H1 (cell line): ENCODE measurements around the gene PITPNM1. TPM values are rescaled to one million over a fixed set of nuclear protein-coding genes. Genes with fewer than 3 reads are reported as not detected.
A peak's percentile ranks its signal among the peaks of the same experiment; 100 is the strongest.

ENCODE experiments used
- CTCF ChIA-PET: fragments of 300-600 bp; sonication (Branson Sonifier 250); formaldehyde crosslinking; loops from one replicate; lab custom pipeline; 2021; ENCODE audit not compliant: partially characterized antibody; lab: Charles Lee
- POLR2A ChIA-PET: fragments of 300-600 bp; sonication (Branson Sonifier 250); formaldehyde crosslinking; loops from one replicate; lab custom pipeline; 2021; ENCODE audit warnings: inconsistent platforms; ENCODE audit not compliant: partially characterized antibody; lab: Charles Lee
- DNase-seq, 2 experiments: peaks; one replicate each; pipeline versions ENCODE4 v3.0.0 to v3.0.0-alpha.2; 2010 to 2022; ENCODE audit warnings: low spot score in 2 of 2, low read depth in 1 of 2, mixed read lengths in 1 of 2
- FAIRE-seq: peaks from 2 replicates; lab custom pipeline; 2011; peaks lifted over from hg19 to GRCh38; lab: Jason Lieb, UNC
- H2AFZ ChIP-seq: 2 replicates; pipeline ENCODE4 v1.8.1; 2012; ENCODE audit warnings: low read length, inconsistent platforms
- H2AK5ac ChIP-seq: 2 replicates; pipeline ENCODE4 v1.6.1; 2013; ENCODE audit warnings: low read depth, low read length
- H2BK120ac ChIP-seq: replicated peaks from 2 replicates; pipeline ENCODE3; 2013; ENCODE audit warnings: low read depth, low read length, inconsistent platforms
- H2BK12ac ChIP-seq: 2 replicates; pipeline ENCODE4 v1.6.1; 2013; ENCODE audit warnings: low read depth, low read length
- H2BK15ac ChIP-seq: 2 replicates; pipeline ENCODE4 v1.6.1; 2013; ENCODE audit warnings: low read length
- H2BK20ac ChIP-seq: 2 replicates; pipeline ENCODE4 v1.6.1; 2013; ENCODE audit warnings: low read length
- H2BK5ac ChIP-seq: 2 replicates; pipeline ENCODE4 v1.6.1; 2013; ENCODE audit warnings: low read depth, low read length
- H3K14ac ChIP-seq: 2 replicates; pipeline ENCODE4 v1.6.1; 2013; ENCODE audit warnings: inconsistent platforms; ENCODE audit not compliant: insufficient read length
- H3K18ac ChIP-seq: 2 replicates; pipeline ENCODE4 v1.6.1; 2013; ENCODE audit warnings: low read length; ENCODE audit errors: extremely low read depth
- H3K23ac ChIP-seq: 2 replicates; pipeline ENCODE4 v1.6.1; 2013; ENCODE audit warnings: inconsistent platforms; ENCODE audit not compliant: insufficient read length
- H3K23me2 ChIP-seq: 2 replicates; pipeline ENCODE4 v1.6.1; 2013; ENCODE audit warnings: low read depth, low read length
- H3K27ac ChIP-seq: 2 replicates; pipeline ENCODE4 v1.6.1; 2011; ENCODE audit warnings: low read depth, low read length, inconsistent platforms
- H3K27me3 ChIP-seq, 4 experiments: replicated peaks in 1 of 4; 1 replicate in 1 of 4; 2 replicates in 3 of 4; pipeline versions ENCODE4 v1.6.1 to v1.8.1; 2011 to 2013; ENCODE audit warnings: low read length in 3 of 4, mild to moderate bottlenecking in 3 of 4, inconsistent platforms in 2 of 4, mixed read lengths in 2 of 4, moderate library complexity in 1 of 4; ENCODE audit not compliant: control insufficient read depth in 3 of 4, insufficient read depth in 3 of 4; ENCODE audit errors: extremely low read depth in 1 of 4
- H3K36me3 ChIP-seq, 4 experiments: 2 replicates each; pipeline versions ENCODE4 v1.6.1 to v1.8.1; 2011 to 2013; ENCODE audit warnings: mild to moderate bottlenecking in 4 of 4, low read length in 3 of 4, moderate library complexity in 2 of 4, control low read depth in 1 of 4, inconsistent platforms in 1 of 4; ENCODE audit not compliant: insufficient read depth in 4 of 4, control insufficient read depth in 2 of 4
- H3K4ac ChIP-seq: replicated peaks from 2 replicates; pipeline ENCODE3; 2013; ENCODE audit warnings: low read length, low read depth, mixed read lengths, inconsistent platforms; ENCODE audit not compliant: insufficient read length
- H3K4me1 ChIP-seq, 4 experiments: replicated peaks in 1 of 4; 1 replicate in 1 of 4; 2 replicates in 3 of 4; pipeline versions ENCODE4 v1.6.1 to v1.8.1; 2011 to 2013; ENCODE audit warnings: low read length in 3 of 4, inconsistent platforms in 2 of 4, mixed read lengths in 1 of 4; ENCODE audit not compliant: insufficient read depth in 4 of 4, control insufficient read depth in 3 of 4
- H3K4me2 ChIP-seq, 2 experiments: 2 replicates each; pipeline versions ENCODE4 v1.6.1 to v1.8.1; 2011 to 2013; ENCODE audit warnings: low read depth in 2 of 2, low read length in 2 of 2, control low read depth in 1 of 2, inconsistent platforms in 1 of 2, mild to moderate bottlenecking in 1 of 2; ENCODE audit not compliant: insufficient read depth in 1 of 2
- H3K4me3 ChIP-seq, 4 experiments: fragments of 200-600, 300-600 bp in 1 of 4; sonication (generic), shearing (Covaris generic), sonication (Bioruptor Twin) in 1 of 4; 2 replicates each; pipeline versions ENCODE4 v1.5.1 to v1.8.1; 2011 to 2016; ENCODE audit warnings: low read length in 4 of 4, low read depth in 3 of 4, control low read depth in 2 of 4, inconsistent platforms in 2 of 4, mild to moderate bottlenecking in 2 of 4, mixed read lengths in 1 of 4, moderate library complexity in 1 of 4; ENCODE audit not compliant: insufficient read depth in 2 of 4; ENCODE audit errors: extremely low read depth in 1 of 4
- H3K56ac ChIP-seq: replicated peaks from 2 replicates; pipeline ENCODE3; 2013; ENCODE audit warnings: low read depth, mild to moderate bottlenecking, mixed read lengths, low read length, inconsistent platforms; ENCODE audit not compliant: insufficient read length
- H3K79me1 ChIP-seq: 2 replicates; pipeline ENCODE4 v1.6.1; 2013; ENCODE audit warnings: low read depth, low read length, control low read depth
- H3K79me2 ChIP-seq, 2 experiments: 2 replicates each; pipeline versions ENCODE4 v1.6.1 to v1.8.1; 2012 to 2013; ENCODE audit warnings: low read length in 2 of 2, mild to moderate bottlenecking in 2 of 2, inconsistent platforms in 1 of 2; ENCODE audit not compliant: insufficient read depth in 2 of 2, control insufficient read depth in 1 of 2
- H3K9ac ChIP-seq, 4 experiments: replicated peaks in 1 of 4; 1 replicate in 1 of 4; 2 replicates in 3 of 4; pipeline versions ENCODE4 v1.6.1 to v1.8.1; 2011 to 2013; ENCODE audit warnings: low read depth in 3 of 4, low read length in 3 of 4, control low read depth in 2 of 4, mild to moderate bottlenecking in 2 of 4, moderate library complexity in 2 of 4, inconsistent platforms in 1 of 4; ENCODE audit errors: extremely low read depth in 1 of 4
- H3K9me3 ChIP-seq, 2 experiments: 2 replicates each; pipeline versions ENCODE4 v1.6.1 to v1.8.1; 2012 to 2013; ENCODE audit warnings: mild to moderate bottlenecking in 2 of 2, moderate library complexity in 2 of 2, control low read depth in 1 of 2, inconsistent platforms in 1 of 2, low read depth in 1 of 2, low read length in 1 of 2, mixed read lengths in 1 of 2; ENCODE audit not compliant: insufficient read depth in 2 of 2
- H4K20me1 ChIP-seq, 2 experiments: replicated peaks in 1 of 2; 2 replicates each; pipeline versions ENCODE3 to v1.8.1; 2011 to 2013; ENCODE audit warnings: inconsistent platforms in 2 of 2, low read length in 2 of 2, mild to moderate bottlenecking in 1 of 2; ENCODE audit not compliant: insufficient read depth in 2 of 2, control insufficient read depth in 1 of 2
- H4K5ac ChIP-seq: 2 replicates; pipeline ENCODE4 v1.6.1; 2013; ENCODE audit warnings: low read length, low read depth, mixed read lengths, inconsistent platforms; ENCODE audit not compliant: insufficient read length
- H4K8ac ChIP-seq: 2 replicates; pipeline ENCODE4 v1.8.0; 2013; ENCODE audit warnings: mild to moderate bottlenecking, moderate library complexity, low read length, inconsistent platforms; ENCODE audit not compliant: insufficient read depth; ENCODE audit errors: extremely low read depth
- H4K91ac ChIP-seq: replicated peaks from 2 replicates; pipeline ENCODE3; 2013; ENCODE audit warnings: low read length, mixed read lengths, inconsistent platforms; ENCODE audit not compliant: insufficient read length
- CBX5 ChIP-seq: fragments of 300-800, 300-1000 bp; sonication (generic); IDR thresholded peaks from 2 replicates; pipeline ENCODE4 v1.7.1; 2016; ENCODE audit warnings: antibody characterized with exemption, low read length, low read depth
- HDAC2 ChIP-seq, 2 experiments: fragments of 300-600 bp in 1 of 2; sonication (generic) in 1 of 2; IDR thresholded peaks; 2 replicates each; pipeline ENCODE4 v1.6.1; 2011 to 2012; ENCODE audit warnings: low read depth in 2 of 2, low read length in 2 of 2, mild to moderate bottlenecking in 2 of 2, moderate library complexity in 2 of 2, borderline replicate concordance in 1 of 2, inconsistent platforms in 1 of 2
- NRF1 ChIP-seq: IDR thresholded peaks from 2 replicates; pipeline ENCODE4 v1.6.1; 2011; ENCODE audit warnings: mild to moderate bottlenecking, low read depth, low read length, improper control_type of control experiment
- RNF2 ChIP-seq: fragments of 200-900, 300-1000 bp; sonication (generic); IDR thresholded peaks from 2 replicates; pipeline ENCODE4 v1.7.1; 2016; ENCODE audit warnings: borderline replicate concordance, low read depth, mild to moderate bottlenecking, antibody characterized with exemption, low read length; ENCODE audit not compliant: poor library complexity, severe bottlenecking; ENCODE audit errors: missing control alignments
- TBP ChIP-seq: IDR thresholded peaks from 2 replicates; pipeline ENCODE4 v1.6.1; 2011; ENCODE audit warnings: low read depth, low read length, improper control_type of control experiment
- WGBS, 2 experiments: shearing (Covaris generic) in 1 of 2; methylation state at CpG; one replicate each; pipeline versions ENCODE4 v1.1.6 to v1.1.7; 2013 to 2015; ENCODE audit warnings: low lambda C conversion rate in 2 of 2, mixed read lengths in 2 of 2, inconsistent platforms in 1 of 2, low coverage in 1 of 2, missing lambda C conversion rate in 1 of 2; ENCODE audit not compliant: insufficient replicate concordance in 2 of 2, insufficient coverage in 1 of 2, insufficient read length in 1 of 2; ENCODE audit errors: extremely low coverage in 1 of 2, missing lambda C conversion rate in 1 of 2; 5-methylcytosine and 5-hydroxymethylcytosine counted together
- long read RNA-seq, 2 experiments: library from RNA in 1 of 2; library from capped mRNA in 1 of 2; stranded (forward); transcript quantifications; one replicate each; pipeline ENCODE4 v2.0.0, GENCODE V29; 2021; ENCODE audit warnings: inconsistent platforms in 1 of 2
- polyA minus RNA-seq, 3 experiments: library from RNA; depleted of rRNA, polyadenylated mRNA; stranded (reverse); fragments of >200 nt; gene quantifications; 1 replicate in 2 of 3; 2 replicates in 1 of 3; pipeline ENCODE4 v1.2.3, GENCODE V29; 2011
- polyA plus RNA-seq, 7 experiments: library from polyadenylated mRNA; depleted of rRNA in 3 of 7; stranded (reverse) in 5 of 7; unstranded in 2 of 7; fragments of >200 nt in 5 of 7; fragments of 200-250 nt in 2 of 7; gene quantifications; 1 replicate in 5 of 7; 2 replicates in 1 of 7; 4 replicates in 1 of 7; pipeline versions ENCODE4 v1.2.1 to v1.2.3, GENCODE V29; 2011 to 2013; ENCODE audit warnings: missing spikeins in 2 of 7, mixed read lengths in 2 of 7
- total RNA-seq: library from RNA; stranded (reverse); fragmentation: NEBNext Ultra II Directional; extraction: Animal tissue kit (Norgen Biotek cat#: 25700); gene quantifications from 2 replicates; pipeline ENCODE4 v1.2.1, GENCODE V29; 2021
- TF ChIP-seq, protein P1 (sequence below): IDR thresholded peaks from 2 replicates; pipeline ENCODE4 v1.6.1; 2011; ENCODE audit warnings: low read length, improper control_type of control experiment

PITPNM1 gene
- 52.7 and 55.0 TPM in 2 replicates for total RNA-seq
- polyA plus RNA-seq (2011; rRNA removed) = 27.2 and 45.1 TPM in 2 replicates
- polyA plus RNA-seq (2011; cell fraction: cytosol; rRNA removed) = 26.4 TPM
- 74.8 TPM for polyA plus RNA-seq (2011; cell fraction: nucleus; rRNA removed)
- 24.2 to 30.4 TPM (median 27.3 TPM) in 4 replicates for polyA plus RNA-seq (2012, experiment 1 of 2)
- polyA plus RNA-seq (2012, experiment 2 of 2) = 25.8 TPM
- 28.4 TPM for polyA plus RNA-seq (2013, experiment 1 of 2)
- 28.5 TPM for polyA plus RNA-seq (2013, experiment 2 of 2)
- polyA minus RNA-seq (2011; rRNA and poly(A)+ RNA removed) = 14.8 and 18.7 TPM in 2 replicates
- 32.3 TPM for polyA minus RNA-seq (2011; cell fraction: cytosol; rRNA and poly(A)+ RNA removed)
- polyA minus RNA-seq (2011; cell fraction: nucleus; rRNA and poly(A)+ RNA removed) = 30.9 TPM
- long read RNA-seq, experiment 1, partial matches to known transcripts = 35 of 43 reads
- long read RNA-seq, experiment 1, other reads (novel, unspliced or antisense) = 8 of 43 reads
- long read RNA-seq, experiment 2, partial matches to known transcripts = 1 of 1 reads
- long read RNA-seq, experiment 2, other reads (novel, unspliced or antisense) = 0 of 1 reads

- Histone ChIP-seq H2AFZ (peak within 1 kb of the TSS; percentile 26; the same call in 1 of the 2 replicates), H3K9me3 (no peaks in the 10 kb centered on the region), H3K27me3 (peaks cover 0 to 8% (median 4%) of the 10 kb centered on the region in 4 experiments; a peak in 3 of 7 replicates), H3K27ac (no peak within 1 kb of the TSS), H3K18ac (peak within 1 kb of the TSS; percentile 78), H3K4me2 (peak within 1 kb of the TSS; percentile 70 to 98), H2BK120ac (no peak within 1 kb of the TSS), H3K9ac (peak within 1 kb of the TSS in 3 of 4 experiments; percentile 29 to 61 (median 38); a peak in 5 of 7 replicates), H4K20me1 (peaks cover 6 to 16% of the 10 kb centered on the region in 2 experiments), H3K14ac (no peak within 1 kb of the TSS), H3K36me3 (peaks cover 0 to 8% (median under 1%) of the 10 kb centered on the region in 4 experiments; a peak in 5 of 8 replicates), H4K91ac (peak within 1 kb of the TSS; percentile 46), H2AK5ac (no peak within 1 kb of the TSS; the same call in 1 of the 2 replicates), H3K23ac (no peak within 1 kb of the TSS), H4K8ac (no peak within 1 kb of the TSS), H2BK20ac (no peak within 1 kb of the TSS), H2BK12ac (no peak within 1 kb of the TSS), H2BK5ac (no peak within 1 kb of the TSS; the same call in 1 of the 2 replicates), H3K4me1 (peaks cover 0 to 30% (median 10%) of the 10 kb centered on the region in 4 experiments; a peak in 6 of 7 replicates), H3K79me2 (0 out of 4 replicates have a peak, but pooled peaks cover 0 to 8% of the 10 kb centered on the region in 2 experiments), H4K5ac (no peak within 1 kb of the TSS), H3K79me1 (no peaks in the 10 kb centered on the region), H3K23me2 (peaks cover 23% of the 10 kb centered on the region), H2BK15ac (no peak within 1 kb of the TSS; the same call in 1 of the 2 replicates), H3K4me3 (peak within 1 kb of the TSS; percentile 69 to 94 (median 75)), H3K4ac (no peak within 1 kb of the TSS), H3K56ac (no peak within 1 kb of the TSS)
- 4% methylated on average over 18 of the region's 58 CpGs; no CpG with 5 or more reads in 1 of the 2 experiments for WGBS, 2 experiments
- ChIA-PET POLR2A (interaction anchor here (0.6 to 1.5 kb wide), 6 partner anchors 14 to 134 kb away, joined by 3 to 4 read pairs (median 3); partner anchors contain the start of gene TMEM134), CTCF (interaction anchor here (0.8 to 2.0 kb wide), 7 partner anchors 10 to 118 kb away, joined by 3 to 8 read pairs (median 3); partner anchors contain the start of gene CABP4)
- peak in 1 of 2 experiments; percentile 88 for DNase-seq
- FAIRE-seq = no peak
- no peak for TF ChIP-seq NRF1
- TF ChIP-seq, protein P1, sequence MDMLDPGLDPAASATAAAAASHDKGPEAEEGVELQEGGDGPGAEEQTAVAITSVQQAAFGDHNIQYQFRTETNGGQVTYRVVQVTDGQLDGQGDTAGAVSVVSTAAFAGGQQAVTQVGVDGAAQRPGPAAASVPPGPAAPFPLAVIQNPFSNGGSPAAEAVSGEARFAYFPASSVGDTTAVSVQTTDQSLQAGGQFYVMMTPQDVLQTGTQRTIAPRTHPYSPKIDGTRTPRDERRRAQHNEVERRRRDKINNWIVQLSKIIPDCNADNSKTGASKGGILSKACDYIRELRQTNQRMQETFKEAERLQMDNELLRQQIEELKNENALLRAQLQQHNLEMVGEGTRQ = no peak
- no peak for TF ChIP-seq HDAC2 (IDR thresholded peaks at IDR 0.05; ENCODE audit: borderline replicate concordance in 1 of 2, low read depth in 2 of 2, low read length in 2 of 2)
- no peak for TF ChIP-seq RNF2
- TF ChIP-seq CBX5 = no peak
- TF ChIP-seq TBP = no peak
Observed at GRCh38 chr11:67504950-67505581, at the start of gene PITPNM1. Gene PITPNM1 (minus strand): TSS chr11:67505363. CDS start chr11:67504180, 1,183 bp downstream.
